ENCODE measurements around the gene TRAF1.

Gene TRAF1

DNA sequence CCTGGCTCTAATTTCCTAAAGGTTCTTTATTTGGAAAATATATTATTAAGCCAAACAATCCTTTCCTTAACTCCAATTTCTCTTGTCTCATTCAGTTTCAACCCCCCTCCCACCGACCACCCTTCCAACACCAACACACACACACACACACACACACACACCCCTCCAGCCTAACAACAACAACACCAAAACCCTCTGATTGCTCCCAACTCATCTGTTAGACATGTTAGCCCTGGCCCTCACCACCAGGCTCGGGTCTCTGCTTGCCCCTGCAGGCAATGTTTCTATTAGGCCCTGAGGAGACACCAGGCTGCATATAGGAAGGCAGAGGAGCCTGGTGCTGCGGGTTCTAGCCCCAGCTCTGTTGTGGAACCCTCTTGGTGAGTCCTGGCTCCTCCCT is 18.4 kb upstream of the TRAF1 start:
- Histone ChIP-seq H3K79me2 (ENCODE audit: low read length) (no peaks in the 10 kb centered on the region), H3K27me3 (ENCODE audit: low read depth, low read length) (no peaks in the 10 kb centered on the region), H3K4me1 (ENCODE audit: low read length) (peaks cover 60% of the 10 kb centered on the region), H3K4me3 (ENCODE audit: low read length) (peak overlapping the region; percentile 15; the same call in 1 of the 2 replicates), H3K9ac (ENCODE audit: low read length) (peak overlapping the region; percentile 46; the same call in 1 of the 2 replicates), H3K36me3 (replicated peaks; ENCODE audit: low read depth, low read length) (no peaks in the 10 kb centered on the region), H4K20me1 (ENCODE audit: insufficient read depth, low read length) (no peaks in the 10 kb centered on the region), H3K27ac (ENCODE audit: low read length) (peak overlapping the region; percentile 90), H3K9me3 (ENCODE audit: insufficient read depth, low read length) (no peaks in the 10 kb centered on the region), H3K4me2 (ENCODE audit: low read length) (peak overlapping the region; percentile 72), H2AFZ (ENCODE audit: low read depth, low read length) (peak overlapping the region; percentile 17; the same call in 1 of the 2 replicates)
- TF ChIP-seq, protein P1, sequence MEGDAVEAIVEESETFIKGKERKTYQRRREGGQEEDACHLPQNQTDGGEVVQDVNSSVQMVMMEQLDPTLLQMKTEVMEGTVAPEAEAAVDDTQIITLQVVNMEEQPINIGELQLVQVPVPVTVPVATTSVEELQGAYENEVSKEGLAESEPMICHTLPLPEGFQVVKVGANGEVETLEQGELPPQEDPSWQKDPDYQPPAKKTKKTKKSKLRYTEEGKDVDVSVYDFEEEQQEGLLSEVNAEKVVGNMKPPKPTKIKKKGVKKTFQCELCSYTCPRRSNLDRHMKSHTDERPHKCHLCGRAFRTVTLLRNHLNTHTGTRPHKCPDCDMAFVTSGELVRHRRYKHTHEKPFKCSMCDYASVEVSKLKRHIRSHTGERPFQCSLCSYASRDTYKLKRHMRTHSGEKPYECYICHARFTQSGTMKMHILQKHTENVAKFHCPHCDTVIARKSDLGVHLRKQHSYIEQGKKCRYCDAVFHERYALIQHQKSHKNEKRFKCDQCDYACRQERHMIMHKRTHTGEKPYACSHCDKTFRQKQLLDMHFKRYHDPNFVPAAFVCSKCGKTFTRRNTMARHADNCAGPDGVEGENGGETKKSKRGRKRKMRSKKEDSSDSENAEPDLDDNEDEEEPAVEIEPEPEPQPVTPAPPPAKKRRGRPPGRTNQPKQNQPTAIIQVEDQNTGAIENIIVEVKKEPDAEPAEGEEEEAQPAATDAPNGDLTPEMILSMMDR (IDR thresholded peaks at IDR 0.05; ENCODE audit: low read depth, low read length) = no peak
- TF ChIP-seq EZH2phosphoT487 (IDR thresholded peaks at IDR 0.05; ENCODE audit: low read depth) = no peak

DNA sequence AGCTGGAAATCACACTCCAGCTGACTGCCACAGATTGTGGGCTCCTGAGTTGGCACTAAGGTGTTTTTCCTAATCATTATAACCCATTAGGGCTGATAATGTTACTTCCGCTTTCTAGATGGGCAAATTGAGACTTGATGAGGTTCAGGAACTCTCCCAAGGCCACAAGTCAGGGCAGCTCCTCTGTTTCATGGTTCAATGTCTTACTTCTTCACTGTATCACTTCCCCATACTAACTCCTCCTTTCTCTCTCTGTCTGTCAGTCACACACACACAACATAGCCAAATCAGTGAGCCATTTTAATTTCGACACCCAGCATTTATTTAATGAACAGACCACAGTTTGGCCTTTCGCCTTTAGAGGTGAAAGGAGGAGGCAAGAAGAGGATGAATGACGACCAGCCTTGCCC is 17.8 kb upstream of the TRAF1 start:
- H3K9ac ChIP-seq (ENCODE audit: low read length) = peak overlapping the region; percentile 55

DNA sequence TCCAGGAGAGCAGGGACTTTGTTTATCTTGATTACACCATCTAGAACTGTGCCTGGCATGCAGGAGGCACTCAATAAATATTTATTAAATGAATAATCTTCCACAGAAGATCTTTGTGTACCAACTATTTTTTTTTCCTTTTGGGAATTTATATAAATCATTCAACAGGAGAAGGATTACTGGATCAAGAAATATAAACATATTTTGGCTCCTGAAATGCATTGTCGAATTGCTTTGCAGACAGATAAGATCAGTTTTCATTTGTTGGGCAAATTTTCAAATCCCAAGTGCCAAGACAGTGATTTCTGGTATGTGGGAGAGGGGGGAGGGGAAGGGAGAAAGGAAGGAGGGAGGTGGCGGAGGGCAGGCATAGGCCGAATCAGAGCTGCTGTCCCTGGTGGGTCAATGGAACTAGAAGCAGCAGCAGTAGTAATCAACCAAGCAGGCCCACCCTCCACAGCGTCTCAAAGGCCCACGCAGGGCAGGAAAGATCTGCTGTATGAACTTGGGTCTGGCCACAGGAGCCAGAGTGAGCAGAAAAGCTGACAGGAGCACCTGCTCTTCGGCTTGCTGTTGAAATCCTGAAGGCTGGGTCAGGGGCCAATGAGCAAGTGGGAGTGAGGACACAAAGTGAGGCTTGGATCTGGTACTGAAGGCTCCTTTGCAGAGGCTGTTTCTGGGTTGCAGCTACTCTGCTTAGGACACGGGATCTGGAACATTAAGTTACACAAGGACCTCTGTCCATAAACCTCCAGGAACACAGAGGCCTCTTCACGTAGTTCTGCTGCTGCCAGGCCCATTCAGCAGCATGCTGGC is 15.8 kb upstream of the TRAF1 start:
- H3K27ac ChIP-seq (ENCODE audit: low read length) = no peak overlapping the region

More for the DNA sequence above, 17.8 kb upstream of the TRAF1 start:
- Histone ChIP-seq H3K79me2 (ENCODE audit: low read length) (no peaks in the 10 kb centered on the region), H3K4me3 (ENCODE audit: low read length) (peak overlapping the region; percentile 19), H2AFZ (ENCODE audit: low read depth, low read length) (peak overlapping the region; percentile 17), H3K9me3 (ENCODE audit: insufficient read depth, low read length) (no peaks in the 10 kb centered on the region), H3K4me2 (ENCODE audit: low read length) (peak overlapping the region; percentile 72), H4K20me1 (ENCODE audit: insufficient read depth, low read length) (no peaks in the 10 kb centered on the region), H3K27me3 (ENCODE audit: low read depth, low read length) (no peaks in the 10 kb centered on the region), H3K36me3 (replicated peaks; ENCODE audit: low read depth, low read length) (no peaks in the 10 kb centered on the region), H3K27ac (ENCODE audit: low read length) (peak overlapping the region; percentile 90), H3K4me1 (ENCODE audit: low read length) (peaks cover 60% of the 10 kb centered on the region)
- TF ChIP-seq EZH2phosphoT487 (IDR thresholded peaks at IDR 0.05; ENCODE audit: low read depth) = no peak
- TF ChIP-seq, protein P1 (IDR thresholded peaks at IDR 0.05; ENCODE audit: low read depth, low read length) = no peak

More for the DNA sequence above, 15.8 kb upstream of the TRAF1 start:
- peaks cover 66% of the 10 kb centered on the region for H3K4me1 ChIP-seq (ENCODE audit: low read length)
- H3K79me2 ChIP-seq (ENCODE audit: low read length) = no peaks in the 10 kb centered on the region
- H3K27me3 ChIP-seq (ENCODE audit: low read depth, low read length) = no peaks in the 10 kb centered on the region
- no peaks in the 10 kb centered on the region for H3K9me3 ChIP-seq (ENCODE audit: insufficient read depth, low read length)
- peak overlapping the region; percentile 3; the same call in 1 of the 2 replicates for H2AFZ ChIP-seq (ENCODE audit: low read depth, low read length)
- peak overlapping the region; percentile 7; the same call in 1 of the 2 replicates for H3K9ac ChIP-seq (ENCODE audit: low read length)
- H3K4me3 ChIP-seq (ENCODE audit: low read length) = no peak overlapping the region
- H3K4me2 ChIP-seq (ENCODE audit: low read length) = peak overlapping the region; percentile 3; the same call in 1 of the 2 replicates
- TF ChIP-seq, protein P1 (IDR thresholded peaks at IDR 0.05; ENCODE audit: low read depth, low read length) = no peak
- no peak for TF ChIP-seq EZH2phosphoT487 (IDR thresholded peaks at IDR 0.05; ENCODE audit: low read depth)
- no peaks in the 10 kb centered on the region for H3K36me3 ChIP-seq (replicated peaks; ENCODE audit: low read depth, low read length)
- no peaks in the 10 kb centered on the region for H4K20me1 ChIP-seq (ENCODE audit: insufficient read depth, low read length)
